ENCODE results near the gene DYNC1LI1. TPM values are rescaled to one million over a fixed set of nuclear protein-coding genes. Genes with fewer than 3 reads are reported as not detected.
A peak's percentile ranks its signal among the peaks of the same experiment; 100 is the strongest.

Gene DYNC1LI1
- polyA plus RNA-seq, 1 experiment: 53.4 TPM

DNA sequence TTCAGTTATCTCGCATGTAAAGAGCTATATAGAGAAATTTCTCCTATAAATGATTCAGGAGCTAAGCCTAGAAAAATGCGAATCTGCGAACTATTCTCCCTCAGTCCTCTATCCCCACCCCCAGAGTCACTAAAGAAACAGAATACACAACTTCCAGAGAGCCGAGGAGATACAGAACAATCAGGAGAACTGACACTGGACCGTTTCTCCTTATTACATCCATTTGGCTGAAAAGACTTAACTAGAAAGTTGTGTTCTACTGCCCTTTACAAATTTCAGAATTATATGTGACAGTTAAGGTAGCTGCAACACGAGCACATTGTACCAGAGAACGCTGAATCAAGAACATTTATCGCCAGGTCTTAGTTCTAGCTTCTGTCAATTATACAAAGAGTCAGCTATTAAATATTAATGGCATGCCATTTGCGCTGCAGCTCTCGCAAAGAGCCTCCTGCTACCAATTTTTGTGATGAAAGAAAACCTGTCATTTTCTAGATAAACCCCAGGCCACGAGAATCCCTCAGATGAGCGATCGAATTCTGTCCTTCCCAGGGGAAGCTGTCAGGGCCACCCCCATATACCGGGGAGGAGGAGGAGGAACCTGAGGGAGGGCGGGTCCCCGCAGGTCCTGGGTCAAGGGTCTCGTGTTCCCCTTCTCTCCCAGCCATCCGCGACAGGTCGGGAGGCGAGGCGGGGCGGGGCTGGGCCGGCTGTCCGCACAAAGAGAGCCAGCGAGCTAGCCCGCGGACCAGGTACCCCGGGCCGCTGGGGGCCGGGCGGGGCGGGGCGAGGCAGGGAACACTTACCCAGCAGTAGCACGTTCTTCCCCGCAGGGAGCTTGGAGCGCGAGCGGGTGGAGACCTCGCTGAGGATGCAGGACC lies 878 bp downstream of the DYNC1LI1 start:
- ChIA-PET CTCF (interaction anchor here (0.6 to 2.2 kb wide), 3 partner anchors 10 to 65 kb away, joined by 3 to 13 read pairs (median 5); no protein-coding TSS in a partner anchor), POLR2A (interaction anchor here (1.1 kb wide), 2 partner anchors 67 to 115 kb away, joined by 3 read pairs; partner anchors contain the start of genes CMTM6 and CNOT10)
- Histone ChIP-seq H3K27ac (ENCODE audit: low read depth, low read length) (peak overlapping the region; percentile 93), H3K4me3 (ENCODE audit: low read depth, low read length) (peak overlapping the region; percentile 90), H3K27me3 (ENCODE audit: control insufficient read depth, insufficient read depth, low read length) (no peaks in the 10 kb centered on the region), H3K9me3 (ENCODE audit: control insufficient read depth, insufficient read depth, low read length) (no peaks in the 10 kb centered on the region; the same call in 1 of the 2 replicates)
- DNase-seq (ENCODE audit: low read depth, low spot score): no peak
- TF ChIP-seq, protein P1, sequence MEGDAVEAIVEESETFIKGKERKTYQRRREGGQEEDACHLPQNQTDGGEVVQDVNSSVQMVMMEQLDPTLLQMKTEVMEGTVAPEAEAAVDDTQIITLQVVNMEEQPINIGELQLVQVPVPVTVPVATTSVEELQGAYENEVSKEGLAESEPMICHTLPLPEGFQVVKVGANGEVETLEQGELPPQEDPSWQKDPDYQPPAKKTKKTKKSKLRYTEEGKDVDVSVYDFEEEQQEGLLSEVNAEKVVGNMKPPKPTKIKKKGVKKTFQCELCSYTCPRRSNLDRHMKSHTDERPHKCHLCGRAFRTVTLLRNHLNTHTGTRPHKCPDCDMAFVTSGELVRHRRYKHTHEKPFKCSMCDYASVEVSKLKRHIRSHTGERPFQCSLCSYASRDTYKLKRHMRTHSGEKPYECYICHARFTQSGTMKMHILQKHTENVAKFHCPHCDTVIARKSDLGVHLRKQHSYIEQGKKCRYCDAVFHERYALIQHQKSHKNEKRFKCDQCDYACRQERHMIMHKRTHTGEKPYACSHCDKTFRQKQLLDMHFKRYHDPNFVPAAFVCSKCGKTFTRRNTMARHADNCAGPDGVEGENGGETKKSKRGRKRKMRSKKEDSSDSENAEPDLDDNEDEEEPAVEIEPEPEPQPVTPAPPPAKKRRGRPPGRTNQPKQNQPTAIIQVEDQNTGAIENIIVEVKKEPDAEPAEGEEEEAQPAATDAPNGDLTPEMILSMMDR (IDR thresholded peaks at IDR 0.05; ENCODE audit: low read depth, low read length): 0 out of 2 replicates have a peak, but pooled peaks have one; percentile 5

- DNase-seq (ENCODE audit: low read depth, low spot score): no peak
- TF ChIP-seq, protein P1 (IDR thresholded peaks at IDR 0.05; ENCODE audit: low read depth, low read length): no peak
- Histone ChIP-seq H3K27ac (ENCODE audit: low read depth, low read length) (no peak overlapping the region), H3K9me3 (ENCODE audit: control insufficient read depth, insufficient read depth, low read length) (no peaks in the 10 kb centered on the region; the same call in 1 of the 2 replicates), H3K4me3 (ENCODE audit: low read depth, low read length) (peak overlapping the region; percentile 90), H3K27me3 (ENCODE audit: control insufficient read depth, insufficient read depth, low read length) (no peaks in the 10 kb centered on the region)
- ChIA-PET POLR2A (no interaction called here), CTCF (interaction anchor here (1.8 to 2.2 kb wide), 2 partner anchors 9 to 59 kb away, joined by 5 to 13 read pairs; no protein-coding TSS in a partner anchor)
These were observed 1.7 kb downstream of the DYNC1LI1 start for GRCh38 chr3:32568953-32569352.

GRCh38 chr3:32564195-32564594 lies 6.5 kb downstream of the DYNC1LI1 start:
- no peaks in the 10 kb centered on the region for H3K27me3 ChIP-seq (ENCODE audit: control insufficient read depth, insufficient read depth, low read length)
- no peak overlapping the region for H3K27ac ChIP-seq (ENCODE audit: low read depth, low read length)
- ChIA-PET POLR2A (no interaction called here), CTCF (no interaction called here)
- no peak overlapping the region for H3K4me3 ChIP-seq (ENCODE audit: low read depth, low read length)
- no peak for DNase-seq (ENCODE audit: low read depth, low spot score)
- H3K9me3 ChIP-seq (ENCODE audit: control insufficient read depth, insufficient read depth, low read length): no peaks in the 10 kb centered on the region
- TF ChIP-seq, protein P1 (IDR thresholded peaks at IDR 0.05; ENCODE audit: low read depth, low read length): no peak

DNA sequence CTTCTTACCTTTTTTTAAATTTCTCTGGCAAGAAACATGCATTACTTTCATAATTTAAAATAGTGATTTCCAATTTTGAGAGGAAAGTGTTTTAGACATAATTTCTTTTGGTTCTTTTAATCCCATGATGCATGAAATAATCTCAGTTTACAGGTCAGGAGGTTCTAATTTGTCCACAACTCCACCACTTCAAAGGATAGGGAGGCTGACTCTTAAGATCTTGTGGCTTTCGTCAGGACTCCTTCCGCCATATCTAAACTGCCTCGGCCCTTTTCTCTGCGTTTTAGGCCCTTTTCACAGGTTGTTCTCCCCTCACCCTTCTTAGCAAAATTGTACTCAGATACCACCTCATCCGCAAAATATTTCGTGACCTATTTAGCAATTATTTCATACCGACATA lies 8.0 kb downstream of the DYNC1LI1 start:
- TF ChIP-seq, protein P1 (IDR thresholded peaks at IDR 0.05; ENCODE audit: low read depth, low read length): no peak
- H3K27me3 ChIP-seq (ENCODE audit: control insufficient read depth, insufficient read depth, low read length): no peaks in the 10 kb centered on the region
- H3K4me3 ChIP-seq (ENCODE audit: low read depth, low read length): no peak overlapping the region
- no peak overlapping the region for H3K27ac ChIP-seq (ENCODE audit: low read depth, low read length)
- DNase-seq (ENCODE audit: low read depth, low spot score): no peak
- POLR2A ChIA-PET: no interaction called here
- H3K9me3 ChIP-seq (ENCODE audit: control insufficient read depth, insufficient read depth, low read length): no peaks in the 10 kb centered on the region
- CTCF ChIA-PET: no interaction called here

Measured in AG04450 (cell line).